Dendritic cell treated with granulocyte-macrophage colony-stimulating factor and Interleukin-4, amounts not matched to agents 40 ng/mL and 50 ng/mL, for 4 days (primary cell): Measurements from ENCODE around the gene RASSF3.

Source experiments
- H3K27ac Mint-ChIP-seq: one replicate; pipeline ENCODE4 v1.8.0; 2022; ENCODE audit warnings: mild to moderate bottlenecking, mixed read lengths
- H3K27me3 Mint-ChIP-seq: one replicate; pipeline ENCODE4 v1.8.0; 2022; ENCODE audit warnings: mild to moderate bottlenecking, mixed read lengths
- H3K36me3 Mint-ChIP-seq: one replicate; pipeline ENCODE4 v1.8.0; 2022; ENCODE audit warnings: low read depth, mixed read lengths
- H3K4me1 Mint-ChIP-seq: one replicate; pipeline ENCODE4 v1.8.0; 2022; ENCODE audit warnings: low read depth, mixed read lengths
- H3K4me3 Mint-ChIP-seq: one replicate; pipeline ENCODE4 v1.8.0; 2022; ENCODE audit warnings: mild to moderate bottlenecking, moderate library complexity, mixed read lengths
- H3K9me3 Mint-ChIP-seq: one replicate; pipeline ENCODE4 v1.8.0; 2022; ENCODE audit warnings: mixed read lengths
- intact Hi-C: fragments of 100-400 bp; cut with micrococcal nuclease; formaldehyde crosslinking; loops from one replicate; pipeline ENCODE4 v1.15.0; 2022

The RASSF3 gene

GRCh38 chr12:64658892-64659481 lies 48.7 kb downstream of the RASSF3 start:
- Mint-ChIP-seq H3K27ac (peak overlapping the region; percentile 45), H3K27me3 (no peaks in the 10 kb centered on the region), H3K4me1 (peaks cover 53% of the 10 kb centered on the region), H3K36me3 (peaks cover 34% of the 10 kb centered on the region), H3K9me3 (no peaks in the 10 kb centered on the region), H3K4me3 (no peak overlapping the region)
- intact Hi-C loops: no loop called here

DNA sequence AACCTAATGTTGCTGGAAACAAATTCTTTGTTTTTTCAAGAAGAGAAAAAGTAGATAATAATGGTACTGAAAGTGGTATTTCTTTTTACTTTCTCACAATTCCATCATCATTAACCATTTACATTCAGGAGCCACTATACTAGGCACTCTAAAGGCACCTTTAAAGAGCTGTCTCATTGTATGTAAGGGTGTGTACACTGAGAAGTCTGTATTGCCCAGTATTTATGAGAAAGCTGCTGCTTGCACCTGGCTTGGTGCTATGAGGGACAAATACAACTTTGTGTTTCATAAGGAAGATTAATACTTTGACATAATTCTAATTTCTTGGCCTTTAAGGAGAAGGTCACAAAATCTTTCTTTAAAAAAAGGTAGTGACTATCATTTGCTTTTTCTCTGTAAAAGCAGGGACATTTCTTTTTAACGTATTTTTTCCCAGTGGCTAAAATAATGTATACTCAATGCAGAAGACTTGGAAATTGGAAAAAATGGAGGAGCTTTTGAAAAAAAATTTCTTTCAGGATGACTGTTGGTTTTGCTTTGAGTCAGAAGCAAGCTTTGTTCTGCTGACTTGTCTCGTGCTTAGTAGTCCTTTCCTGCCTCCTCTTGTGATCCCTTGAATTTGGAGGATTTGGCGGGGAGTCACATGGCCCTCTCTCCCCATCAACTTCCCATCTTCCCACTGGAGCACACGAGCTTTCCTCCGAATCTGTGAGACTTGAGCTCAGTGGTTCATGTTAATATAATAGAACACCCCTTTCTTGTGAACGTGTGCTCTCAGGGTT lies 50.1 kb downstream of the RASSF3 start:
- H3K9me3 Mint-ChIP-seq: no peaks in the 10 kb centered on the region
- no peaks in the 10 kb centered on the region for H3K27me3 Mint-ChIP-seq
- intact Hi-C loops: no loop called here
- H3K4me1 Mint-ChIP-seq: peaks cover 53% of the 10 kb centered on the region
- peak overlapping the region; percentile 74 for H3K27ac Mint-ChIP-seq
- no peak overlapping the region for H3K4me3 Mint-ChIP-seq
- peaks cover 34% of the 10 kb centered on the region for H3K36me3 Mint-ChIP-seq

DNA sequence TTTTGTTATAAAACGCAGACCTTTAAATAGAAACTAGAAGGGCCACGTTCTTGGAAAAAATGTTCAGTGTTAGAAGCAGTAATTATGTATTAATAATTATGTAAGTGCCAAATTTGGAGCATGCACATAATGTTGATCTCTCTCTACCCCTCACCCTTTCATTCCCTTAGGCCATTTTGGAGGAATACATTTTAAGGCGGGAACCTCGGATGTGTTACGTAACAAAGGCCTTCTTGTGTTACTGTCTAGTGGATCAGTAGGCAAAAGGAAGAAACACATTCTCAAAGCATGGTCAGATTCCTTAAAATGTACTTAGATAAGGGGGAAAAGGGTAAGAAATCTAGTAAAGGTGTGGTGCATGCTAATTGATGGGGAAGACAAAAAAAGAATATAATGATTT lies 52.7 kb downstream of the RASSF3 start:
- Mint-ChIP-seq H3K4me3 (no peak overlapping the region), H3K27me3 (no peaks in the 10 kb centered on the region), H3K9me3 (no peaks in the 10 kb centered on the region), H3K36me3 (peaks cover 17% of the 10 kb centered on the region), H3K4me1 (peaks cover 75% of the 10 kb centered on the region), H3K27ac (peak overlapping the region; percentile 13)
- intact Hi-C loops: no loop called here

- H3K36me3 Mint-ChIP-seq: peaks cover 16% of the 10 kb centered on the region
- no peaks in the 10 kb centered on the region for H3K27me3 Mint-ChIP-seq
- no peak overlapping the region for H3K27ac Mint-ChIP-seq
- peaks cover 72% of the 10 kb centered on the region for H3K4me1 Mint-ChIP-seq
- intact Hi-C loops: no loop called here
- H3K4me3 Mint-ChIP-seq: no peak overlapping the region
- no peaks in the 10 kb centered on the region for H3K9me3 Mint-ChIP-seq
These were observed 55.2 kb downstream of the RASSF3 start for GRCh38 chr12:64665514-64665913.

DNA sequence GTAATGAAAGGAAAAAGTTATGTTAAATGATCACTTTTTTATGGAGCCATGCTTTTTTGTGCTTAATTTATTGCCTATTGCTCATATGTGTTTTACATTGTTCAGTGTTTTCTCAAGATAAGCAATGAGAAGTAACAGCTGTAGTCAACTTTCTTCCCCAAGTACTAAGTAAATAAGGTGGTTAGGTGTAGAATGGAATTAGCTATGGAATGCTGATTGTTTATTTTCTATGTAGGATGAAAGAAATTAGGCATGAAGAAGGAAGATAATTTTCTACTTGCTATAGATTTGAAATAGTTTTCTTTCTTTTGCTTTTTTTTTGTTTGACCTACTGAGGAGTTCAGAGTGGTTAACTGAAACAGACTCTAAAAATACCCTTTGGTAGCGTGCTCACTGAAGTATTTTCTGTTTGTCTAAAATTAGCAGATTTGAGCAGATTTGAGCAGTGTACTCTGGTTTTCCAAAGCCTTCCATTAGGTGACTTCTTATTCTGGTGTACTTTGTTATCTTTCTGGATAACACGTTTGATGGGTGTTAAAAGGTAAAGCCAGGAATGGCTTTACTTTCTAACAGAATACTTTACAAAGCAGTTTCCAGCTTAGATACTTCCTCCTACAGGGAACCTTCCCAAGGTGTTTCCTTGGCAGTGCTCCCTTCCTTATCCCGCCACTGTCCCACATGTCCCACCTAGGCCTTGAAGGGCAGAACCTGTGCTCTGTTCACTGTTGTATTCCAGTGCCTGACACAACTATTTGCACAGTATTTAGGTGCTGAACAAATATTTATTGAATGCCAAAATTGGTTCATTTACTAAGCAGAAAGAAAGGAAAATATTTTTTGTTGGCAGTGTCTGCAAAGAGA lies 56.0 kb downstream of the RASSF3 start:
- intact Hi-C loops: no loop called here
- Mint-ChIP-seq H3K4me1 (peaks cover 73% of the 10 kb centered on the region), H3K27ac (no peak overlapping the region), H3K36me3 (peaks cover 16% of the 10 kb centered on the region), H3K9me3 (no peaks in the 10 kb centered on the region), H3K4me3 (no peak overlapping the region), H3K27me3 (no peaks in the 10 kb centered on the region)

GRCh38 chr12:64667793-64668192 lies 57.5 kb downstream of the RASSF3 start:
- Mint-ChIP-seq H3K4me3 (no peak overlapping the region), H3K27ac (no peak overlapping the region), H3K27me3 (no peaks in the 10 kb centered on the region), H3K36me3 (peaks cover 19% of the 10 kb centered on the region), H3K4me1 (peaks cover 73% of the 10 kb centered on the region), H3K9me3 (no peaks in the 10 kb centered on the region)
- intact Hi-C loops: no loop called here

- H3K36me3 Mint-ChIP-seq: peaks cover 12% of the 10 kb centered on the region
- intact Hi-C loops: no loop called here
- H3K9me3 Mint-ChIP-seq: no peaks in the 10 kb centered on the region
- H3K4me1 Mint-ChIP-seq: peaks cover 82% of the 10 kb centered on the region
- peak overlapping the region; percentile 75 for H3K27ac Mint-ChIP-seq
- H3K4me3 Mint-ChIP-seq: no peak overlapping the region
- H3K27me3 Mint-ChIP-seq: no peaks in the 10 kb centered on the region
These were observed 59.1 kb downstream of the RASSF3 start for GRCh38 chr12:64669270-64669842.

DNA sequence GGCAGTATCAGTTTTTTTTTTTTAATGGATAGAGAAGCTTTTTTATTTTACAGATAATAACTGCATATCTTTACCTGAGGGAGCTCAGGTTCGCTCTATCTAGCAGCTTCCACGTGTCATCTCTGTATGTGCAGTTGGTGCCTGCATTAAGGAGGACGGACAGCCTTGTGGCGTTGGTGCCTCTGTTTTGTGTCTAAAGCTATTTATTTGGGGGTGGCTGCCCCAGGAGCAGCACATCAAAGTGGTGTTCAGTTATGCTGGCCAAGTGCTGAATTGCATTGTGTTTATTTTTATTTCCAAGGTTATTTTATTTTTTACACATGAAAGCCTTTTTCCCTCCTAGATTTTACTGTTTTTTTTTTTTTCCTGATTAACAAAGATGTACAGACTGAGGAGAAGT lies 59.7 kb downstream of the RASSF3 start:
- Mint-ChIP-seq H3K27me3 (no peaks in the 10 kb centered on the region), H3K27ac (no peak overlapping the region), H3K9me3 (no peaks in the 10 kb centered on the region), H3K4me1 (peaks cover 87% of the 10 kb centered on the region), H3K4me3 (no peak overlapping the region), H3K36me3 (peaks cover 12% of the 10 kb centered on the region)
- intact Hi-C loops: loop anchor here (5.0 kb wide), 1 partner anchor 38 kb away; no protein-coding TSS in a partner anchor

DNA sequence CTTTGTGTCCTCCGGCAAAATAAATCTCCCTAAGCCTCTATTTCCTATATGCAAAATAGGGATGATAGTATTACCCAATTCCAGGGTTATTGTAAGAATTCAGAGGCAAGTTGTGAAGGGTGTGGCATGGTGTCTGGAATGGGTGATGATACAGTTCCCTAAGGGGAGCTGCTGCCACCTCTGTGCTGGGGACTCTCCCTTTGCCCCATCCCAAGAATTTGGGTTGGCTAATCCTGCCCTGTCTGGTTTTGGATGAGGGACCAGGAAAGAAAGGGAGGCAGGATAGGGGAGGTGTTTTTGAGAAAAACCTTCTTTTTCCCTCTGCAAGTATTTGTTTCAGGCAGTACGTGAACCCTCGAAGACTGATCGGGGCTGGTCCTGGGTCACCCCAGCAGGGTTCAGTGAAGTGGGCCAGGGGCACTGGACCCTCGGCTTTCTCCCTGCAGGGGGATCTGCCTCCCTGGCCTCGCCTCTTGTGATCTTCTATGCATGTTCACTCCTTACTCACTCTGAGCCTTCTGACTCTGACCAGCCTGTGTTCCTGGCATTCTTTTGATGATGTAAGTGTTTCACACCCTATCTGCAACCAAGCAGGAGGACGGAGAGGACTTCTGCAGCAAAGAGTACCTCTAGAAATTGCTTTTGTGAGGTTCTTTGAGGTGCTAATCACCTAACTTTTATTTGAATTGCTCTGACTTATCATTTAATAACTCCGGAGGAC lies 60.8 kb downstream of the RASSF3 start:
- no peaks in the 10 kb centered on the region for H3K9me3 Mint-ChIP-seq
- no peak overlapping the region for H3K4me3 Mint-ChIP-seq
- intact Hi-C loops: loop anchor here (5.0 kb wide), 1 partner anchor 39 kb away; no protein-coding TSS in a partner anchor

GRCh38 chr12:64671681-64672080 lies 61.4 kb downstream of the RASSF3 start:
- Mint-ChIP-seq H3K27me3 (no peaks in the 10 kb centered on the region), H3K4me3 (no peak overlapping the region), H3K27ac (no peak overlapping the region), H3K9me3 (no peaks in the 10 kb centered on the region), H3K36me3 (peaks cover 12% of the 10 kb centered on the region), H3K4me1 (peaks cover 85% of the 10 kb centered on the region)
- intact Hi-C loops: loop anchor here (5.0 kb wide), 1 partner anchor 39 kb away; no protein-coding TSS in a partner anchor

More for the DNA sequence above, 60.8 kb downstream of the RASSF3 start:
- Mint-ChIP-seq H3K27ac (no peak overlapping the region), H3K4me1 (peaks cover 88% of the 10 kb centered on the region), H3K36me3 (peaks cover 12% of the 10 kb centered on the region), H3K27me3 (no peaks in the 10 kb centered on the region)

- H3K27ac Mint-ChIP-seq: peak overlapping the region; percentile 47
- H3K9me3 Mint-ChIP-seq: no peaks in the 10 kb centered on the region
- intact Hi-C loops: loop anchor here (5.0 kb wide), 1 partner anchor 41 kb away; no protein-coding TSS in a partner anchor
- no peaks in the 10 kb centered on the region for H3K27me3 Mint-ChIP-seq
- peaks cover 11% of the 10 kb centered on the region for H3K36me3 Mint-ChIP-seq
- no peak overlapping the region for H3K4me3 Mint-ChIP-seq
- H3K4me1 Mint-ChIP-seq: peaks cover 81% of the 10 kb centered on the region
These were observed 62.7 kb downstream of the RASSF3 start for GRCh38 chr12:64672925-64673409.

GRCh38 chr12:64673490-64674169 lies 63.3 kb downstream of the RASSF3 start:
- Mint-ChIP-seq H3K4me3 (no peak overlapping the region), H3K36me3 (peaks cover 6% of the 10 kb centered on the region)

More at GRCh38 chr12:64673490-64674169, 63.3 kb downstream of the RASSF3 start:
- H3K4me1 Mint-ChIP-seq: peaks cover 77% of the 10 kb centered on the region
- peak overlapping the region; percentile 47 for H3K27ac Mint-ChIP-seq
- H3K9me3 Mint-ChIP-seq: no peaks in the 10 kb centered on the region
- no peaks in the 10 kb centered on the region for H3K27me3 Mint-ChIP-seq
- intact Hi-C loops: loop anchor here (5.0 kb wide), 1 partner anchor 41 kb away; no protein-coding TSS in a partner anchor
